ENCODE results near the gene CUTA.

CUTA gene

DNA sequence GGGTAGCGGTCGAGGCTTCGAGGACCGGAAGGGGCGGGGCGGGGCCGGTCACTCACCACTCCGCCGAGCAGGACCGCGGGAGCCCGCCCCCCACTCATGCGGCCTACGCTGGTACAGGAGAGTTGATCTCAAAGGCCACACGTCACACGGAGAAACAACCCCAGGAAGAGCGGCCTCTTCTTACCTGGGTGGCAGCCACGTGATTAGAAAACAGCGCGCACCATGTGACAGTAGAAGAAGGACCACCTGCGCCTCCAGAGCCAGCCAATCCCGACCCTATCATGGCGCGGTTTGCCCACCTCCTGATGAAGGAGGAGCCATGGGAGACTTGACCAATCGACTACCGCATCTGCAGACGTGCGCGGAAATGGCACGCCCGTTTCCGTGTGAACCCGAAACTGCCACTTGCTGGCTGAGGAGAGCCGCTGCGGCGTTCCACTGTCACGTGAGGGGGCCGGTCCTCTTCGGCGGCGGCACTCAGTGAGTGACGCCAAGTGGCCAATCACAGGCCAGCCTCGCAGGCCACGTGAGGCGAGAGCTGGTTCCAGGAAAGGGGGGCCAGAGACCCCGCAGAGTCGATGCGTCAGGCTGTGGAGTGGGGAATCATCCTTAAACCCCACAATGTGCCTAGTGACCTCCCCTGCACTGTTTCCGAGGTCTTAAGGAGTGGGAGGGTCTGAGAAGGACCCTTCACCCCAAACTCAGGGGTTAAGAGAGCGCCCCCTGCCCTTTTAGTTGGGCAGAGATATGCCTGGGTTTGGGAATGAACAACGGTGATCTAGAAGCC lies at the start of gene CUTA:
TSS of gene CUTA (minus strand) at position 205 of the 787 bp plus-strand sequence. CDS start at position 98, 107 bp downstream.
- peak; percentile 100 for DNase-seq (ENCODE audit: low spot score)

GRCh38 chr6:33467091-33467490 lies 49.2 kb upstream of the CUTA start:
- no peak for DNase-seq (ENCODE audit: low spot score)

DNA sequence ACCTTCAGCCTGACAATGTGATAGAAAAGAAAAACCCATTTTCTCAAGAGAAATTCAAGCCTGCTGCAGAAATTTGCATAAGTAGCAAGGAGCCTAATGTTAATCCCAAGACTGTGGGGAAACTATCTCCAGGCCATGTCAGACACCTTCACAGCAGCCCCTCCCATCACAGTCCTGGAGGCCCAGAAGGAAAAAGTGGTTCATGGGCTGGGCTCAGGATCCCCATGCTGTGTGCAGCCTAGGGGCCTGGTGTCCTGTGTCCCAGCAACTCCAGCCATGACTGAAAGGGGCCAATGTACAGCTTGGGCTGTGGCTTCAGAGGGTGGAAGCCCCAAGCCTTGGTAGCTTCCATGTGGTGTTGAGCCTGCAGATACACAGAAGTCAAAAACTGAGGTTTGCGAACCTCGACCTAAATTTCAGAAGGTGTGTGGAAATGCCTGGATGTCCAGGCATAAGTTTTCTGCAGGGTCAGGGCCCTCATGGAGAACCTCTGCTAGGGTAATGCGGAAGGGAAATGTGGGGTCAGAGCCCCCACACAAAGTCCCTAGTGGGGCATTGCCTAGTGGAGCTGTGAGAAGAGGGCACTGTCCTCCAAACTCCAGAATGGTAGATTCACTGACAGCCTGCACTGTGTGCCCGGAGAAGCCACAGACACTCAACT lies 48.3 kb upstream of the CUTA start:
- no peak for DNase-seq (ENCODE audit: low spot score)

GRCh38 chr6:33459226-33459625 lies 41.3 kb upstream of the CUTA start:
- no peak for DNase-seq (ENCODE audit: low spot score)

DNA sequence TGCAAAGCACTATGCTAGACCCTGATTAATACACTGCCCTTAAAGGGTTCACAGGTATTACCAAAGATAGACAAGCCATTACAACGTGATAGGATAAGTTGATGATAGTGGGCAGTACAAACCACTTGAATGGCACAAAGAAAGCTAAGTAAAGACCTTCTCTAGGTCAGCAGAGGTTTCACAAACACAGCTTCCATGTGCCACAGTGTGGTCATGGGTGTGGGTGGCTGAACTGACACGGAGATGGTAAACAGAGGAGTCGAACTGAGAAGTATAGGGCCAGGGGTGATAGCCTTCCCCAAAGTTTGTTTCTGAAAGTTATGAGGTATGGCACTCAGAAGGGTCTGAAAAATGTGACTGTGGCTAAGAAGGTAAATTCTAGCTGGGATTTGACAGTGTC lies 40.8 kb upstream of the CUTA start:
- no peak for DNase-seq (ENCODE audit: low spot score)

- no peak for DNase-seq (ENCODE audit: low spot score)
Measured at GRCh38 chr6:33456156-33456555, 38.2 kb upstream of the CUTA start.

DNA sequence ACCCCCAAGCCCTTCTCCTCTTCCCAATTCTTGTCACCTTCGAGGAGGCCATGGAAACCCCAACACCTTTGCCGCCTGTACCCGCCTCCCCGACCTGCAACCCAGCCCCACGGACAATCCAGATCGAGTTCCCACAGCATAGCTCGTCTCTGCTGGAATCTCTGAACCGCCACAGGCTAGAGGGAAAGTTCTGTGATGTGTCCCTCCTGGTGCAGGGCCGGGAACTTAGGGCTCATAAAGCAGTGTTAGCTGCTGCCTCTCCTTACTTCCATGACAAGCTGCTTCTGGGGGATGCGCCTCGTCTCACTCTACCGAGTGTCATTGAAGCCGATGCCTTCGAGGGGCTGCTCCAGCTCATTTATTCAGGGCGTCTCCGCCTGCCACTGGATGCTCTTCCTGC lies 37.1 kb upstream of the CUTA start:
- no peak for DNase-seq (ENCODE audit: low spot score)

DNA sequence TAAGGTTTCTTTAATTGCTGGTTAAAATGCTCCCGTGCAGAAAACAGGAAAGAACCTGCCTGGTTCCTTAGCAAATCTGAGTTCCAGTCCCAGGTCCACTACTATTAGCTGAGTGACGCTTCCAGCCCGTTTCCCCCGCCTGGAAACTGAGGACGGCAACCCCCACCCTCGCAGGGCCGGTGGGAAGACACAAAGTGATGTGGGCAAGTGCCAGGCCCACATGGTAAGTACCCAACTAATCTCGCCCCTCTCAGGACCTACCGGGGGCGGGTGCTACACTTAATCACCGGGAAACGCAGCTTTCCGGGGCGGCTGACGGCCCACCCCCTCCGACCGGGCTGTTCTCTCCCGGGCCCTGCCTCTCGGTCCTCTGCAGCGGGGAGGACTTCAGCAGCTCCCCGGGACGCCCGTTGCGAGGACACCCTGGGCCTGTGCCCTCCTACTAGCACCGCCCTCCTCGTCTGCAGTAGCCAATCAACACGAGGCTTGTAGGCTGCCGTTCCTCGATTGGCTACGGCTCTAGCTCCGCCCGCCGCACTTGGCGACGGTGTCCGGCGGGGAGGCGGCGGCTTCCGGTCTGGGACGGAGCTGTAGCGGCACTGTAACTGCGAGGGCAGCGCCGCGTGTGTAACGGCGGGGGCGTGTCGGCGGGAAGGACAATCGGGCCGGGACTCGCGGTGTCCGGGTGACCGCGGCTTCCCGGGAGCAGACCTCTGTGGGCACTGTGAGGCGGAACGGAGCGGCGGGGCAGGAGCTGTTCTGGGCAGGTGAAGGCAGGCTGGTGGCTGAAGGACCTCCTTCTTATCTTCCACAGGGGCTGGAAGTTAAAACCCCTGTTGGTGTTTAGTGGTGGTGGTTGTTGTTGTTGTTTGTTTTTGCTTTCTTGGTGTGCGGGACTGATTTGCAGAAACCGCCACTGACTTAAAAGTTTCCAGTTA lies 36.4 kb upstream of the CUTA start, which contains the start of gene ZBTB9:
TSS of gene ZBTB9 (plus strand) at position 568 of the 938 bp plus-strand sequence. CDS start 525 bp downstream, outside the sequence.
- DNase-seq (ENCODE audit: low spot score) = peak; percentile 95

GRCh38 chr6:33453393-33454008 lies 35.6 kb upstream of the CUTA start:
- peak; percentile 19 for DNase-seq (ENCODE audit: low spot score)

DNA sequence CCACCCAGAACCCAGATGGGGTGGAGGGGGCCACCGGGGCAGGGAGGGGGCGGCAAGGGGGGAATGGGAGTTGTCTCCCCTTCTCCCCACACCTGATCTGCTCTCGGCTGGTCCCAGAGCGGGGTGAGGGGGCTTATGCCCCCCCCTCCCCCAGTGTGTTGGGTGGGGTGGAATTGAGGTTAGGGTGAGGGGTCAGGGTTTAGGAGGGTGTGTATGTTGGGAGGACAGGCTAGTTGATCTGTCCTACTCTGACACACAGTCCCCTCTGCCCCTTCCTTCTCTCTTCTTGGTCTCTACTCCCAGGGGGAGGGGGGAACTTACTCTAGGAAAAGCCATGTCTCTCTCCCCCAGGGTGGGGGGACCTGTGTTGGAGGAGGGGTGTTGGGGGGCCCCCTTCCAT lies 34.6 kb upstream of the CUTA start:
- DNase-seq (ENCODE audit: low spot score) = no peak

- DNase-seq (ENCODE audit: low spot score) = no peak
Measured at GRCh38 chr6:33451606-33452005, 33.7 kb upstream of the CUTA start.

DNA sequence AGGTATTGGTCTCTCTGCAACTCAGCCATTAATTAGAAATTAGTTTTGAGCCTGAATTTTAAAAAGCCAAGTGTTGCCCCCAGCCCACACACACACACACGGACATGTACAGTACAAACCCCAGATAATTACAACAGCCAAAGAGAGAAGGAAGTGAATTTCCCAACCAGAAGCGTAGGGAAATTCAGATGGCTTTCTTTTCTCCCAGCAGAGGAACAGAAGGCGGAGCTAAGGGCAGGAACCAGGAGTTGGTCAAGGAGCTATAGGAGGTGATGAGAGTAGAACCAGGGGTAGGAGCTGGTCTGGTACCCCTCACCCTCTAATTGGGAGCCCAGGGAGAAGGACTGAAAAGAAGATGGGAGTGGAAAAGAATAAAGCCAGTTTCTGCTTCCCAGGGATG lies 32.5 kb upstream of the CUTA start:
- DNase-seq (ENCODE audit: low spot score) = no peak

DNA sequence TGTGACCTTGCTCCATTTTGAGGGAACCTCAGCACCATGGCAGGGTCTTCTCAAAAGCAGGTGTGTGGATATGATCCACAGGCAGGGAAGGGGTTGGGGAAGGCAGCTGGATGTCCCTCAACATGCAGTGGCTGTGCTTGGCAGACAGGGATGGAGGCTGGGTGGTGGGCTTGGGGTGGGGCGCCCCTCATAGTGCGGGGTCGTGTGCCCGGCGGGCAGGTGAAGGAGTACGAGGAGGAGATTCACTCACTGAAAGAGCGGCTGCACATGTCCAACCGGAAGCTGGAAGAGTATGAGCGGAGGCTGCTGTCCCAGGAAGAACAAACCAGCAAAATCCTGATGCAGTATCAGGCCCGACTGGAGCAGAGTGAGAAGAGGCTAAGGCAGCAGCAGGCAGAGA lies 28.4 kb upstream of the CUTA start:
- DNase-seq (ENCODE audit: low spot score) = no peak

GRCh38 chr6:33445119-33445603 lies 27.3 kb upstream of the CUTA start:
- DNase-seq (ENCODE audit: low spot score) = no peak

DNA sequence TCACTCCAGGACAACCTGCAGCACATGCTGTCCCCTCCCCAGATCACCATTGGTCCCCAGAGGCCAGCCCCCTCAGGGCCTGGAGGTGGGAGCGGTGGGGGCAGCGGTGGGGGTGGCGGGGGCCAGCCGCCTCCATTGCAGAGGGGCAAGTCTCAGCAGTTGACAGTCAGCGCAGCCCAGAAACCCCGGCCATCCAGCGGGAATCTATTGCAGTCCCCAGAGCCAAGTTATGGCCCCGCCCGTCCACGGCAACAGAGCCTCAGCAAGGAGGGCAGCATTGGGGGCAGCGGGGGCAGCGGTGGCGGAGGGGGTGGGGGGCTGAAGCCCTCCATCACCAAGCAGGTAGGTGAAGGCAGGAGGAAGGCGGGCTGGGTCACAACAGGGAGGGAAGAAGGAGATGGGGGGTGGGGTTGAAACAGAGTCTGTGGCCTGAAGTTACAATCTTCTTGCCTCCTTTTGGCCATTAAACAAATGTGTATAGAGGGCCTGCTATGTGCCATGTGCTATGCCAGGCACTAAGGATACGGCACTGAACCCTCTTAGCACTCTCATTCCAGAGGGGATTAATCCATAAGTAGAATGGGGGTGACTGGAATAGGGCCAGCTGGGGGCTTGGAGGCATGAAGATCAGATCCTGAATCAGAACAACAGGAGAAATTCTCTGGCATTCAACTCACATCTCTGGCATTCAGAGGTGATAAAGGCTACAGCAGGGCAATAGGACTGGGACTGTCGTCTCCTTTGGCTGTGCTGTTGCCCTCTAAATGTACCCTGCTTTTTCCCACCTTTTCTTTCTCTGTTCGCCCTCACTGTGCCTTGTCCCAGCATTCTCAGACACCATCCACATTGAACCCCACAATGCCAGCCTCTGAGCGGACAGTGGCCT lies 26.0 kb upstream of the CUTA start:
- DNase-seq (ENCODE audit: low spot score) = no peak

DNA sequence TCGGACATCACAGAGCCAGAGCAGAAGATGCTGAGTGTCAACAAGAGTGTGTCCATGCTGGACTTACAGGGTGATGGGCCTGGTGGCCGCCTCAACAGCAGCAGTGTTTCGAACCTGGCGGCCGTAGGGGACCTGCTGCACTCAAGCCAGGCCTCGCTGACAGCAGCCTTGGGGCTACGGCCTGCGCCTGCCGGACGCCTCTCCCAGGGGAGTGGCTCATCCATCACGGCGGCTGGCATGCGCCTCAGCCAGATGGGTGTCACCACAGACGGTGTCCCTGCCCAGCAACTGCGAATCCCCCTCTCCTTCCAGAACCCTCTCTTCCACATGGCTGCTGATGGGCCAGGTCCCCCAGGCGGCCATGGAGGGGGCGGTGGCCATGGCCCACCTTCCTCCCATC lies 25.1 kb upstream of the CUTA start:
- DNase-seq (ENCODE audit: low spot score) = no peak

DNA sequence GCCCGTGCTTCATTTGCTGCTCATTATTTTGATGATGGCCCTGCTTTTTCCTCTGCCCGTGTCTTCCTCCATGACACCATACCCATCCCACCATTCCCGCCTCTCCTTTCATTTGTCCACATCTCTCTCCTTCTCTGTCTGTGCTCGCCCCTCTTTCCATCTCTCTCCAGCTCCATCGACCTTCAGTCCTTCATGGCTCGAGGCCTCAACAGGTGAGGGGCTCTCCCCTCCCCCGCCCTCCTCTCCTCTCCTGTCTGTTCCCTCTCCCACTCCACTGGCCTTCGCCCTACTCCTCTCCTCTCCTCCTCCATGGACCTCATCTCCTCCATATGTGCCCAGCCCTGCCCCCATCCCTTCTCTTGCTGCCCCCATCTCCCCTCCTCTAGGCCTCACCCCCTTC lies 24.4 kb upstream of the CUTA start:
- no peak for DNase-seq (ENCODE audit: low spot score)

GRCh38 chr6:33441457-33441856 lies 23.6 kb upstream of the CUTA start:
- DNase-seq (ENCODE audit: low spot score) = no peak

- no peak for DNase-seq (ENCODE audit: low spot score)
Measured at GRCh38 chr6:33440649-33441309, 22.9 kb upstream of the CUTA start.

DNA sequence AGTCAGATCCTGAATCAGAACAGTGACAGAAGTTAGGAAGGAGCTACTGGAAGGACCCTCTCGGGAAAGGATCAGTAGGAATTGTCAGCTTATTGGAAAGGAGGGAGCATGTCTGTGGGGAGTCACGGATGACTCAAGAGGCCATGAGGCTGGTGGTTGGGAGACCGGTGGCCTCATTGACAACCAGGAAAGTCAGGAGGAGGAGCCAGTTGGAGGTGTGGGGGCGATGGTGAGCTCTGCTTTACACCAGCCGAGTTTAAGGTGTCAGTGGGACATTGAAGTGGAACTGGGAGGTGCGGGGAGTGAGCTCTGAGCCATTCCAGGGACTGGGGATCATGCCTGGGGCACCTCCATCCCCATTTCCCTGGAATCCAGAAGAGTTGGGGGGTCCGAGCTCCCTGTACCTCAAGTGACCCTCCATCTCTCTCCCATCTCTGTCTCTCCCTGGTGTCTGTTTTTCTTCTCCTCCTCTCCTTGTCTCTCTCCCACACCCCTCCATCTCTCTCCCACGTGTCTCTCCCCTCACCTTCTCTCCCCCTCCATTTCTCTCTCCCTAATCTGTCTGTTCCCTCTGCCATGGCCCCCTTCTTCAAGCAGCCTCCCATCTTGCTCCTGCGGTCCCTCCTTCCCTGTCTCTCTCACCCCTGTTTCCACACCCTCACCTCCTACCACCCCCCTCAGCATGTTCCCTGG lies 22.2 kb upstream of the CUTA start:
- no peak for DNase-seq (ENCODE audit: low spot score)

Data from CD4-positive, alpha-beta T cell treated with Interleukin-6 at 100 ng/mL for 8 hours (primary cell).